GM21529 (cell line): ENCODE results near the gene SEMA4G.
"Not testable (repeated sequence)": the region's sequence is repeated elsewhere in the genome, so short reads cannot be mapped to it uniquely, and the experiment has no call there.

ENCODE experiments used
- ATAC-seq: cut with Tn5 transposase; IDR thresholded peaks from one replicate; pipeline ENCODE4 v1.9.1; 2021; ENCODE audit not compliant: unreplicated experiment

The SEMA4G gene

GRCh38 chr10:100970076-100970913, 991 bp downstream of the SEMA4G start:
- ATAC-seq: no peak

GRCh38 chr10:100970914-100971811, 1.9 kb downstream of the SEMA4G start:
- no peak for ATAC-seq

- no peak for ATAC-seq
Observed at GRCh38 chr10:100972115-100972903, 3.0 kb downstream of the SEMA4G start.

GRCh38 chr10:100972904-100973535, 3.7 kb downstream of the SEMA4G start:
- ATAC-seq: no peak

- ATAC-seq: not testable (repeated sequence)
Observed at GRCh38 chr10:100975397-100975796, 6.1 kb downstream of the SEMA4G start.

GRCh38 chr10:100976906-100977305, 7.6 kb downstream of the SEMA4G start:
- no peak for ATAC-seq

GRCh38 chr10:100977436-100977835, 8.1 kb downstream of the SEMA4G start:
- ATAC-seq: no peak

GRCh38 chr10:100978121-100978900, 9.0 kb downstream of the SEMA4G start:
- no peak for ATAC-seq

GRCh38 chr10:100978901-100979195, 9.5 kb downstream of the SEMA4G start:
- no peak for ATAC-seq

GRCh38 chr10:100979791-100980272, 10.5 kb downstream of the SEMA4G start:
- ATAC-seq: no peak

GRCh38 chr10:100980311-100980710, 11.0 kb downstream of the SEMA4G start:
- no peak for ATAC-seq

- ATAC-seq: no peak
Observed at GRCh38 chr10:100980711-100981110, 11.4 kb downstream of the SEMA4G start.

GRCh38 chr10:100981178-100981772, 12.0 kb downstream of the SEMA4G start:
- no peak for ATAC-seq

- no peak for ATAC-seq
Observed at GRCh38 chr10:100982916-100983830, 13.9 kb downstream of the SEMA4G start.

GRCh38 chr10:100983868-100984671, 14.8 kb downstream of the SEMA4G start:
- ATAC-seq: no peak

GRCh38 chr10:100984672-100985177, 15.4 kb downstream of the SEMA4G start:
- ATAC-seq: no peak

GRCh38 chr10:100985336-100985735, 16.0 kb downstream of the SEMA4G start:
- ATAC-seq: no peak

- no peak for ATAC-seq
Observed at GRCh38 chr10:100986623-100986951, 17.3 kb downstream of the SEMA4G start.
